ENCODE results near the gene CYB561D2. TPM values are rescaled to one million over a fixed set of nuclear protein-coding genes. Genes with fewer than 3 reads are reported as not detected.
A peak's percentile ranks its signal among the peaks of the same experiment; 100 is the strongest.
"Not testable (repeated sequence)": the region's sequence is repeated elsewhere in the genome, so short reads cannot be mapped to it uniquely, and the experiment has no call there.

The CYB561D2 gene
- total RNA-seq, result 22.3 and 24.0 TPM in 2 replicates

GRCh38 chr3:50350527-50351322 lies at the start of gene CYB561D2, which contains the start of gene NPRL2:
Gene CYB561D2, plus strand, starts transcription at chr3:50350862. Its CDS starts 572 bp downstream, at chr3:50351434.
Gene NPRL2, minus strand, starts transcription at chr3:50350775. Its CDS starts 123 bp downstream, at chr3:50350652.
- Histone ChIP-seq H3K4me3 (ENCODE audit: low read depth, low read length) (peak within 1 kb of the TSS; percentile 78), H3K36me3 (ENCODE audit: control insufficient read depth, insufficient read depth, low read length) (peaks cover 1% of the 10 kb centered on the region), H3K27me3 (ENCODE audit: control insufficient read depth, insufficient read depth, low read length) (no peaks in the 10 kb centered on the region)
- no peak for TF ChIP-seq CTCF (IDR thresholded peaks at IDR 0.05; ENCODE audit: insufficient read depth, low read length, poor library complexity, severe bottlenecking)
- DNase-seq (ENCODE audit: low read depth), result peak; percentile 75

GRCh38 chr3:50302095-50303012 lies 48.3 kb upstream of the CYB561D2 start:
- Histone ChIP-seq H3K36me3 (ENCODE audit: control insufficient read depth, insufficient read depth, low read length) (no peaks in the 10 kb centered on the region), H3K4me3 (ENCODE audit: low read depth, low read length) (no peak overlapping the region), H3K27me3 (ENCODE audit: control insufficient read depth, insufficient read depth, low read length) (no peaks in the 10 kb centered on the region)
- no peak for TF ChIP-seq CTCF (IDR thresholded peaks at IDR 0.05; ENCODE audit: insufficient read depth, low read length, poor library complexity, severe bottlenecking)
- no peak for DNase-seq (ENCODE audit: low read depth)

GRCh38 chr3:50303013-50303815 lies 47.4 kb upstream of the CYB561D2 start, which contains the start of gene HYAL1:
Gene HYAL1, minus strand, starts transcription at chr3:50303574. Its CDS starts 618 bp downstream, at chr3:50302956.
- no peaks in the 10 kb centered on the region for H3K36me3 ChIP-seq (ENCODE audit: control insufficient read depth, insufficient read depth, low read length)
- no peaks in the 10 kb centered on the region for H3K27me3 ChIP-seq (ENCODE audit: control insufficient read depth, insufficient read depth, low read length)
- H3K4me3 ChIP-seq (ENCODE audit: low read depth, low read length), result no peak within 1 kb of the TSS
- TF ChIP-seq CTCF (IDR thresholded peaks at IDR 0.05; ENCODE audit: insufficient read depth, low read length, poor library complexity, severe bottlenecking), result peak; percentile 54
- no peak for DNase-seq (ENCODE audit: low read depth)

- no peaks in the 10 kb centered on the region for H3K27me3 ChIP-seq (ENCODE audit: control insufficient read depth, insufficient read depth, low read length)
- no peaks in the 10 kb centered on the region for H3K36me3 ChIP-seq (ENCODE audit: control insufficient read depth, insufficient read depth, low read length)
- H3K4me3 ChIP-seq (ENCODE audit: low read depth, low read length), result no peak overlapping the region
- no peak for TF ChIP-seq CTCF (IDR thresholded peaks at IDR 0.05; ENCODE audit: insufficient read depth, low read length, poor library complexity, severe bottlenecking)
- DNase-seq (ENCODE audit: low read depth), result no peak
These were observed 46.1 kb upstream of the CYB561D2 start for GRCh38 chr3:50304601-50305000.

GRCh38 chr3:50312041-50312440 lies 38.6 kb upstream of the CYB561D2 start:
- H3K36me3 ChIP-seq (ENCODE audit: control insufficient read depth, insufficient read depth, low read length); DNase-seq (ENCODE audit: low read depth); H3K27me3 ChIP-seq (ENCODE audit: control insufficient read depth, insufficient read depth, low read length); H3K4me3 ChIP-seq (ENCODE audit: low read depth, low read length): not testable (repeated sequence)
